Transverse colon (tissue), 4 donors: ENCODE results near the gene ZCCHC7. TPM values are rescaled to one million over a fixed set of nuclear protein-coding genes. Genes with fewer than 3 reads are reported as not detected.

ENCODE experiments used
- DNase-seq: peaks from one replicate; pipeline ENCODE4 v3.0.0-alpha.2; 2019
- H3K27ac ChIP-seq, 4 donors: fragments of 200-600 bp; sonication (generic); 2 replicates each; pipeline ENCODE4 v1.5.1; 2016 to 2018; ENCODE audit warnings: inconsistent platforms in 4 of 4
- H3K27me3 ChIP-seq: fragments of 200-600 bp; sonication (generic); 2 replicates; pipeline ENCODE4 v1.5.1; 2017; ENCODE audit warnings: inconsistent platforms
- H3K36me3 ChIP-seq, 4 donors: fragments of 200-600 bp; sonication (generic); 2 replicates each; pipeline ENCODE4 v1.5.1; 2017 to 2019; ENCODE audit warnings: inconsistent platforms in 4 of 4
- H3K4me1 ChIP-seq, 4 donors: fragments of 200-600 bp; sonication (generic); 2 replicates each; pipeline ENCODE4 v1.5.1; 2017 to 2020; ENCODE audit warnings: inconsistent platforms in 4 of 4
- H3K4me3 ChIP-seq, 4 donors: fragments of 200-600 bp; sonication (generic); 1 replicate in 1 of 4; 2 replicates in 3 of 4; pipeline versions ENCODE4 v1.5.1 to v1.6.1; 2017 to 2019; ENCODE audit warnings: inconsistent platforms in 4 of 4
- H3K9me3 ChIP-seq, 2 donors: fragments of 200-600 bp; sonication (generic); 2 replicates each; pipeline ENCODE4 v1.5.1; 2017 to 2019; ENCODE audit warnings: inconsistent platforms in 2 of 2
- CTCF ChIP-seq, 5 experiments: fragments of 200-600 bp in 3 of 5; fragments of 450-650 bp in 2 of 5; sonication (generic) in 3 of 5; IDR thresholded peaks; 1 replicate in 2 of 5; 2 replicates in 3 of 5; pipeline ENCODE4 v1.5.1; 2016 to 2017; ENCODE audit warnings: antibody characterized with exemption in 5 of 5, inconsistent platforms in 3 of 5, mild to moderate bottlenecking in 2 of 5, moderate library complexity in 1 of 5
- EP300 ChIP-seq: sonication (generic); formaldehyde crosslinking; IDR thresholded peaks from one replicate; pipeline ENCODE4 v1.6.1; 2017; ENCODE audit warnings: antibody characterized with exemption, low read depth
- POLR2A ChIP-seq: fragments of 450-650 bp; IDR thresholded peaks from one replicate; pipeline ENCODE4 v1.6.1; 2016; ENCODE audit warnings: antibody characterized with exemption, mild to moderate bottlenecking, moderate library complexity
- POLR2AphosphoS5 ChIP-seq, 3 donors: sonication (generic); formaldehyde crosslinking; IDR thresholded peaks; one replicate each; pipeline ENCODE4 v1.6.1; 2016; ENCODE audit warnings: antibody characterized with exemption in 3 of 3
- WGBS, 2 donors: methylation state at CpG; one replicate each; pipeline ENCODE4 v1.1.5; 2018; ENCODE audit warnings: low coverage in 1 of 2; 5-methylcytosine and 5-hydroxymethylcytosine counted together
- in situ Hi-C, 4 donors: fragments of 200-750 bp; cut with MboI; loops; one replicate each; pipeline versions ENCODE4 v1.15.0 to v1.15.1; 2017; ENCODE audit warnings: low sequenced_read_pairs in 3 of 4, low pct_ligation_motif_present in 1 of 4, low pct_unique_long_range_greater_than_20kb in 1 of 4
- intact Hi-C: fragments of 100-400 bp; cut with DNase I; formaldehyde crosslinking; loops from one replicate; pipeline ENCODE4 v1.15.1; 2023; ENCODE audit warnings: low total_unique reads
- total RNA-seq, 4 donors: library from RNA; depleted of rRNA; stranded (reverse); fragments of >200 nt; gene quantifications; one replicate each; pipeline ENCODE4 v1.1.0, GENCODE V29; 2016

The ZCCHC7 gene
- total RNA-seq, 4 donors from 2014 or later = 13.2 to 43.0 (median 16.5) TPM

GRCh38 chr9:37284636-37285035 is 164.3 kb downstream of the ZCCHC7 start:
- Histone ChIP-seq H3K36me3 (no peaks in the 10 kb centered on the region), H3K4me3 (no peak overlapping the region), H3K27ac (no peak overlapping the region), H3K9me3 (no peaks in the 10 kb centered on the region), H3K27me3 (no peaks in the 10 kb centered on the region), H3K4me1 (peaks cover 0 to 12% (median 3%) of the 10 kb centered on the region in 4 donors)
- no peak for TF ChIP-seq CTCF (IDR thresholded peaks at IDR 0.05)
- no peak for TF ChIP-seq EP300
- TF ChIP-seq POLR2AphosphoS5 (IDR thresholded peaks at IDR 0.05) = no peak
- no peak for TF ChIP-seq POLR2A
- no peak for DNase-seq
- WGBS, 2 donors = 85 to 92% methylated on average over 1 of the region's 1 CpG
- in situ Hi-C loops (loop anchor here in 1 of 4 donors (25.0 kb wide), 1 partner anchor 97 kb away; no protein-coding TSS in a partner anchor), intact Hi-C loops (loop anchor here (10.0 kb wide), 1 partner anchor 60 kb away; no protein-coding TSS in a partner anchor)

- Histone ChIP-seq H3K9me3 (no peaks in the 10 kb centered on the region), H3K36me3 (no peaks in the 10 kb centered on the region), H3K4me3 (no peak overlapping the region), H3K4me1 (peaks cover 0 to 12% (median 3%) of the 10 kb centered on the region in 4 donors), H3K27ac (no peak overlapping the region), H3K27me3 (no peaks in the 10 kb centered on the region)
- intact Hi-C loops = loop anchor here (10.0 kb wide), 1 partner anchor 58 kb away; no protein-coding TSS in a partner anchor
- in situ Hi-C loops = loop anchor here in 1 of 4 donors (25.0 kb wide), 1 partner anchor 99 kb away; no protein-coding TSS in a partner anchor
- WGBS, 2 donors = 83 to 91% methylated on average over 4 to 5 of the region's 6 CpGs
- DNase-seq = no peak
- TF ChIP-seq POLR2AphosphoS5 (IDR thresholded peaks at IDR 0.05) = no peak
- no peak for TF ChIP-seq EP300
- no peak for TF ChIP-seq POLR2A
Observed at GRCh38 chr9:37286530-37287175, 166.3 kb downstream of the ZCCHC7 start.

- WGBS, 2 donors = 47 to 53% methylated on average over 4 of the region's 4 CpGs
- TF ChIP-seq CTCF (IDR thresholded peaks at IDR 0.05) (no peak), POLR2AphosphoS5 (IDR thresholded peaks at IDR 0.05) (no peak)
- DNase-seq = no peak
- peaks cover 0 to 12% (median 3%) of the 10 kb centered on the region in 4 donors for H3K4me1 ChIP-seq
- H3K36me3 ChIP-seq = no peaks in the 10 kb centered on the region
- no peaks in the 10 kb centered on the region for H3K9me3 ChIP-seq
- no peaks in the 10 kb centered on the region for H3K27me3 ChIP-seq
- in situ Hi-C loops = loop anchor here in 1 of 4 donors (25.0 kb wide), 1 partner anchor 100 kb away; no protein-coding TSS in a partner anchor
- H3K27ac ChIP-seq = no peak overlapping the region
- no peak overlapping the region for H3K4me3 ChIP-seq
- intact Hi-C loops = loop anchor here (10.0 kb wide), 1 partner anchor 57 kb away; no protein-coding TSS in a partner anchor
Observed at GRCh38 chr9:37287317-37287716, 166.9 kb downstream of the ZCCHC7 start.

GRCh38 chr9:37289631-37290030 is 169.3 kb downstream of the ZCCHC7 start:
- H3K27me3 ChIP-seq = no peaks in the 10 kb centered on the region
- no peaks in the 10 kb centered on the region for H3K9me3 ChIP-seq
- in situ Hi-C loops (loop anchor here in 1 of 4 donors (25.0 kb wide), 1 partner anchor 102 kb away; no protein-coding TSS in a partner anchor), intact Hi-C loops (loop anchor here (10.0 kb wide), 1 partner anchor 55 kb away; no protein-coding TSS in a partner anchor)
- H3K27ac ChIP-seq = no peak overlapping the region
- no peak overlapping the region for H3K4me3 ChIP-seq
- H3K36me3 ChIP-seq = no peaks in the 10 kb centered on the region
- DNase-seq = no peak
- 88 to 89% methylated on average over 4 of the region's 4 CpGs for WGBS, 2 donors
- no peak for TF ChIP-seq EP300
- no peak for TF ChIP-seq POLR2A
- no peak for TF ChIP-seq POLR2AphosphoS5 (IDR thresholded peaks at IDR 0.05)
- TF ChIP-seq CTCF (IDR thresholded peaks at IDR 0.05) = no peak
- peaks cover 0 to 14% (median 6%) of the 10 kb centered on the region in 4 donors for H3K4me1 ChIP-seq
